ENCODE data around the gene CRISPLD2. TPM values are rescaled to one million over a fixed set of nuclear protein-coding genes. Genes with fewer than 3 reads are reported as not detected.

CRISPLD2 gene
- total RNA-seq, 1 donor from 2014 or later: 5.8 TPM

GRCh38 chr16:84859681-84860080 is 39.9 kb downstream of the CRISPLD2 start:
- no peak for DNase-seq (ENCODE audit: low read depth)

GRCh38 chr16:84860383-84860782 is 40.6 kb downstream of the CRISPLD2 start:
- TF ChIP-seq CTCF (conservative IDR thresholded peaks at IDR 0.05; ENCODE audit: low read depth, low read length): no peak
- no peak for DNase-seq (ENCODE audit: low read depth)
- H3K4me3 ChIP-seq (ENCODE audit: low read depth, low read length): no peak overlapping the region

More at GRCh38 chr16:84859681-84860080, 39.9 kb downstream of the CRISPLD2 start:
- no peak overlapping the region for H3K4me3 ChIP-seq (ENCODE audit: low read depth, low read length)
- TF ChIP-seq CTCF (conservative IDR thresholded peaks at IDR 0.05; ENCODE audit: low read depth, low read length): no peak

GRCh38 chr16:84861671-84862070 is 41.9 kb downstream of the CRISPLD2 start:
- no peak overlapping the region for H3K4me3 ChIP-seq (ENCODE audit: low read depth, low read length)
- no peak for TF ChIP-seq CTCF (conservative IDR thresholded peaks at IDR 0.05; ENCODE audit: low read depth, low read length)
- DNase-seq (ENCODE audit: low read depth): no peak

GRCh38 chr16:84862804-84863480 is 43.2 kb downstream of the CRISPLD2 start:
- no peak for TF ChIP-seq CTCF (conservative IDR thresholded peaks at IDR 0.05; ENCODE audit: low read depth, low read length)
- H3K4me3 ChIP-seq (ENCODE audit: low read depth, low read length): no peak overlapping the region

DNA sequence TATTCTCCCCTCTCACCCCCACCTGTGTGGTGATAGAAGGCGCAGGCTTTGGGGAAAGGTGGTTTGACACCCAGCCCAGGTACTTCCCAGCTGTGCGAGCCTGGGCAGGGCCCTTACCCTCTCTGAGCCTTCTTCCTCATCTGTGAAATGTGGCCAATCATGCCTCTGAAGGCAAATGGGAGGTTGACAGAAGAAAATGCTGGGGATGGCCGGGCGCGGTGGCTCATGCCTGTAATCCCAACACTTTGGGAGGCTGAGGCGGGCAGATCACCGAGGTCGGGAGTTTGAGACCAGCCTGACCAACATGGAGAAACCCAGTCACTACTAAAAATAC is 43.7 kb downstream of the CRISPLD2 start:
- no peak overlapping the region for H3K4me3 ChIP-seq (ENCODE audit: low read depth, low read length)
- no peak for DNase-seq (ENCODE audit: low read depth)
- TF ChIP-seq CTCF (conservative IDR thresholded peaks at IDR 0.05; ENCODE audit: low read depth, low read length): no peak

More at GRCh38 chr16:84862804-84863480, 43.2 kb downstream of the CRISPLD2 start:
- no peak for DNase-seq (ENCODE audit: low read depth)

GRCh38 chr16:84864326-84864955 is 44.7 kb downstream of the CRISPLD2 start:
- no peak for TF ChIP-seq CTCF (conservative IDR thresholded peaks at IDR 0.05; ENCODE audit: low read depth, low read length)
- H3K4me3 ChIP-seq (ENCODE audit: low read depth, low read length): no peak overlapping the region
- DNase-seq (ENCODE audit: low read depth): no peak

- TF ChIP-seq CTCF (conservative IDR thresholded peaks at IDR 0.05; ENCODE audit: low read depth, low read length): no peak
- DNase-seq (ENCODE audit: low read depth): no peak
- no peak overlapping the region for H3K4me3 ChIP-seq (ENCODE audit: low read depth, low read length)
Measured at GRCh38 chr16:84867696-84868095, 47.9 kb downstream of the CRISPLD2 start.

Data from epithelial cell of proximal tubule (primary cell).